Smooth muscle cell (in vitro differentiated cells): ENCODE results near the gene DLK2. TPM values are rescaled to one million over a fixed set of nuclear protein-coding genes. Genes with fewer than 3 reads are reported as not detected.
A peak's percentile ranks its signal among the peaks of the same experiment; 100 is the strongest.

Source experiments
- DNase-seq: peaks from one replicate; lab custom pipeline; 2025; ENCODE audit not compliant: unreplicated experiment; lab: John Stamatoyannopoulos, UW
- H2AFZ ChIP-seq: fragments of 200-600 bp; sonication (generic); 2 replicates; pipeline ENCODE4 v1.6.0; 2016; ENCODE audit warnings: antibody characterized with exemption, low read depth, mild to moderate bottlenecking
- H3F3A ChIP-seq: fragments of 200-600 bp; sonication (generic); 2 replicates; pipeline ENCODE4 v1.6.0; 2017; ENCODE audit warnings: antibody characterized with exemption, low read depth
- H3K27ac ChIP-seq: fragments of 200-600 bp; sonication (generic); 2 replicates; pipeline ENCODE4 v1.5.1; 2016; ENCODE audit warnings: low read depth, mild to moderate bottlenecking
- H3K27me3 ChIP-seq: fragments of 200-600 bp; sonication (generic); 2 replicates; pipeline ENCODE4 v1.6.1; 2016; ENCODE audit warnings: low read depth, mild to moderate bottlenecking
- H3K36me3 ChIP-seq: fragments of 200-600 bp; sonication (generic); 2 replicates; pipeline ENCODE4 v1.5.1; 2016; ENCODE audit warnings: low read depth
- H3K4me1 ChIP-seq: fragments of 200-600 bp; sonication (generic); 2 replicates; pipeline ENCODE4 v1.5.1; 2016; ENCODE audit warnings: low read depth
- H3K4me2 ChIP-seq: fragments of 200-600 bp; sonication (generic); 2 replicates; pipeline ENCODE4 v1.6.0; 2016; ENCODE audit warnings: mild to moderate bottlenecking
- H3K4me3 ChIP-seq: fragments of 200-600 bp; sonication (generic); 2 replicates; pipeline ENCODE4 v1.5.1; 2016; ENCODE audit warnings: mild to moderate bottlenecking
- H3K79me2 ChIP-seq: fragments of 200-600 bp; sonication (generic); 2 replicates; pipeline ENCODE4 v1.6.0; 2016; ENCODE audit warnings: low read depth, mild to moderate bottlenecking
- H3K9ac ChIP-seq: fragments of 200-600 bp; sonication (generic); 2 replicates; pipeline ENCODE4 v1.6.0; 2016; ENCODE audit warnings: low read depth
- H3K9me3 ChIP-seq: fragments of 200-600 bp; sonication (generic); replicated peaks from 2 replicates; pipeline ENCODE4 v1.5.1; 2016; ENCODE audit warnings: low read depth
- H4K20me1 ChIP-seq: fragments of 200-600 bp; sonication (generic); 2 replicates; pipeline ENCODE4 v1.6.0; 2016; ENCODE audit warnings: low read depth
- WGBS: methylation state at CpG from one replicate; pipeline ENCODE4 v1.1.7; 2016; ENCODE audit warnings: low lambda C conversion rate; 5-methylcytosine and 5-hydroxymethylcytosine counted together
- polyA plus RNA-seq: library from polyadenylated mRNA; unstranded; fragments of >200 nt; fragmentation: Nextera tagmentation; extraction: Ambion mirVana; gene quantifications from 2 replicates; pipeline ENCODE4 v1.2.1, GENCODE V29; 2016
- total RNA-seq: library from RNA; depleted of rRNA; stranded (reverse); fragments of >200 nt; gene quantifications from 2 replicates; pipeline ENCODE4 v1.2.3, GENCODE V29; 2014
- TF ChIP-seq, protein P1 (sequence below): fragments of 200-600 bp; sonication (generic); IDR thresholded peaks from 2 replicates; pipeline ENCODE4 v1.5.1; 2017; ENCODE audit warnings: borderline replicate concordance, mild to moderate bottlenecking, antibody characterized with exemption; ENCODE audit not compliant: insufficient read depth, poor library complexity, severe bottlenecking

Gene DLK2
- total and polyA plus RNA-seq, 2 experiments from 2014 or later: 0.27 to 3.8 TPM

DNA sequence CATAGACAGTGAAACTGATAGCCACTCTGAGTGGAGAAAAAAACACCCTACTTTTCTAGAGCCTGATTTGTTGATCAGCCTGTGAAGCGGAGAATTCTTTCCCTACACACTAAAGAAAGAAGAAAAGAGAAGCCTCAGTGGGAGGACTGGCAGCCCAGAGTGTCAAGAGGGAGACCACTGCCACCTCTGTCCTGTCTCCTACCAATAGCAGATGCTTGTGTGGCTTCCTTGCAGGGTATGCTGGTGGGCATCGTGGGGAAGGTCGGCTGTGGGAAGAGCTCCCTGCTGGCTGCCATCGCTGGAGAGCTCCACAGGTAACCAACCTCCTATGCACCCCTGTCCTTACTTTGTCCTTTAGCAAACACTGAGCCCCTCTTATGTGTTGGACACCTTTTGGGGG lies 17.6 kb downstream of the DLK2 start:
- H3K9ac ChIP-seq: no peak overlapping the region
- H3K27ac ChIP-seq: no peak overlapping the region
- H3K27me3 ChIP-seq: no peaks in the 10 kb centered on the region
- H2AFZ ChIP-seq: no peak overlapping the region
- no peak overlapping the region for H3K4me2 ChIP-seq
- no peaks in the 10 kb centered on the region for H3K36me3 ChIP-seq
- no peaks in the 10 kb centered on the region for H3K79me2 ChIP-seq
- no peak for DNase-seq
- WGBS: 82% methylated on average over 4 of the region's 4 CpGs
- TF ChIP-seq, protein P1, sequence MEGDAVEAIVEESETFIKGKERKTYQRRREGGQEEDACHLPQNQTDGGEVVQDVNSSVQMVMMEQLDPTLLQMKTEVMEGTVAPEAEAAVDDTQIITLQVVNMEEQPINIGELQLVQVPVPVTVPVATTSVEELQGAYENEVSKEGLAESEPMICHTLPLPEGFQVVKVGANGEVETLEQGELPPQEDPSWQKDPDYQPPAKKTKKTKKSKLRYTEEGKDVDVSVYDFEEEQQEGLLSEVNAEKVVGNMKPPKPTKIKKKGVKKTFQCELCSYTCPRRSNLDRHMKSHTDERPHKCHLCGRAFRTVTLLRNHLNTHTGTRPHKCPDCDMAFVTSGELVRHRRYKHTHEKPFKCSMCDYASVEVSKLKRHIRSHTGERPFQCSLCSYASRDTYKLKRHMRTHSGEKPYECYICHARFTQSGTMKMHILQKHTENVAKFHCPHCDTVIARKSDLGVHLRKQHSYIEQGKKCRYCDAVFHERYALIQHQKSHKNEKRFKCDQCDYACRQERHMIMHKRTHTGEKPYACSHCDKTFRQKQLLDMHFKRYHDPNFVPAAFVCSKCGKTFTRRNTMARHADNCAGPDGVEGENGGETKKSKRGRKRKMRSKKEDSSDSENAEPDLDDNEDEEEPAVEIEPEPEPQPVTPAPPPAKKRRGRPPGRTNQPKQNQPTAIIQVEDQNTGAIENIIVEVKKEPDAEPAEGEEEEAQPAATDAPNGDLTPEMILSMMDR: no peak
- H3F3A ChIP-seq: no peaks in the 10 kb centered on the region
- no peak overlapping the region for H3K4me3 ChIP-seq
- H3K4me1 ChIP-seq: no peaks in the 10 kb centered on the region
- no peaks in the 10 kb centered on the region for H3K9me3 ChIP-seq
- no peaks in the 10 kb centered on the region for H4K20me1 ChIP-seq

DNA sequence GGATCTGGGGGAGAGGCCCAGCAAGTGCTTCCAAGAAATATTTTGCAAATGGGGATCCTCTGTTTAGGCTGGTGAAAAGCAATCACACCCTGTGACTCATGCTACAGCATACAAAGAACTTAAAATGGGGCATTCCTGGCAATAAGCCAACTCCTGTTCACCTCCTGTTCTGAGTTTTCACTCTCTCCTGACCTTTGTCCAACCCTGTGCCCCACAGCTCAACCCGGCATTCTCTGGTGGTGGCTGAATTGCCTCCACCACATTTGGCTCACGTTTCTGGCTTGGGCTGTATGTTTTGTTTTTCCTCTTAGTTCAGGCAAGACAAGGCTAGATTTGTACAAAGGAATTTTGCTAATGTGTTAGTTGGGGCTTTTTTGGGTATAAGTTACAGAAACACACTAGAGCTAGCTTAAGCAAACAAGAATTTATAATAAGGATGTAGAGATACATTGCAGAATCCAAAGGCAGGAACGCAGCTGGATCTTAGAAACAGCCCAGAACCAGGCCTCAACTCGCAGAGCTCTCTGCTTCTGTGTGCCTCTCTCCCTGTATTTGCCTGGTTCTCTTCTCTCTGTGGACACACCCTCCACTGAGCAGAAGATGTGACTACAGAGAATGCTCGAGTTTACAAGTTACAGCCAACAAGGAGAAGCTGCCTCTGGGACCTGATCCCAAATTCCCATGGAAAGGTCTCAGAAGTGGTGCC lies 18.6 kb downstream of the DLK2 start:
- H3K9ac ChIP-seq: no peak overlapping the region
- no peak for DNase-seq

GRCh38 chr6:43435682-43436437 lies 19.5 kb downstream of the DLK2 start:
- Histone ChIP-seq H3K4me1 (no peaks in the 10 kb centered on the region), H3K4me3 (no peak overlapping the region), H3K9ac (no peak overlapping the region), H3K36me3 (no peaks in the 10 kb centered on the region), H3K9me3 (no peaks in the 10 kb centered on the region), H4K20me1 (no peaks in the 10 kb centered on the region), H3F3A (no peaks in the 10 kb centered on the region), H2AFZ (no peak overlapping the region), H3K79me2 (peaks cover 8% of the 10 kb centered on the region), H3K27ac (no peak overlapping the region), H3K4me2 (no peak overlapping the region), H3K27me3 (no peaks in the 10 kb centered on the region)
- WGBS: 96% methylated on average over 9 of the region's 9 CpGs
- TF ChIP-seq, protein P1: no peak
- DNase-seq: no peak

More for the DNA sequence above, 18.6 kb downstream of the DLK2 start:
- Histone ChIP-seq H3F3A (no peaks in the 10 kb centered on the region), H3K36me3 (no peaks in the 10 kb centered on the region), H4K20me1 (no peaks in the 10 kb centered on the region), H2AFZ (no peak overlapping the region), H3K27me3 (no peaks in the 10 kb centered on the region), H3K9me3 (no peaks in the 10 kb centered on the region), H3K4me3 (no peak overlapping the region), H3K27ac (peak overlapping the region; percentile 26), H3K79me2 (no peaks in the 10 kb centered on the region), H3K4me1 (no peaks in the 10 kb centered on the region), H3K4me2 (no peak overlapping the region)
- 75% methylated on average over 5 of the region's 5 CpGs for WGBS
- TF ChIP-seq, protein P1: no peak
